Embryonic facial prominence (tissue), 1 donor: ENCODE measurements around the gene CTSL.
"Not testable (repeated sequence)": the region's sequence is repeated elsewhere in the genome, so short reads cannot be mapped to it uniquely, and the experiment has no call there.

Source experiments
- DNase-seq: peaks from one replicate; pipeline ENCODE4 v3.0.0-alpha.2; 2016; ENCODE audit errors: extremely low spot score

CTSL gene

DNA sequence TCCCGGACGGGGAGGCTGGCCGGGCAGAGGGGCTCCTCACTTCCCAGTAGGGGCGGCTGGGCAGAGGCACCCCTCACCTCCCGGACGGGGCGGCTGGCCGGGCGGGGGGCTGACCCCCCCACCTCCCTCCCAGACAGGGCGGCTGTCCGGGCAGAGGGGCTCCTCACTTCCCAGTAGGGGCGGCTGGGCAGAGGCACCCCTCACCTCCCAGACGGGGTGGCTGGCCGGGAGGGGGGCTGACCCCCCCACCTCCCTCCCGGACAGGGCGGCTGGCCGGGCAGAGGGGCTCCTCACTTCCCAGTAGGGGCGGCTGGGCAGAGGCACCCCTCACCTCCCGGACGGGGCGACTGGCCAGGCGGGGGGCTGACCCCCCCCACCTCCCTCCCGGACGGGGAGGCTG lies 32.4 kb downstream of the CTSL start:
- DNase-seq: not testable (repeated sequence)

GRCh38 chr9:87759980-87760379 lies 34.1 kb downstream of the CTSL start:
- not testable (repeated sequence) for DNase-seq

GRCh38 chr9:87760529-87760928 lies 34.6 kb downstream of the CTSL start:
- DNase-seq: no peak

- no peak for DNase-seq
Observed at GRCh38 chr9:87763286-87763685, 37.4 kb downstream of the CTSL start.

- no peak for DNase-seq
Observed at GRCh38 chr9:87765521-87765920, 39.6 kb downstream of the CTSL start.

- DNase-seq: peak; percentile 8
Observed at GRCh38 chr9:87766697-87767096, 40.8 kb downstream of the CTSL start.

DNA sequence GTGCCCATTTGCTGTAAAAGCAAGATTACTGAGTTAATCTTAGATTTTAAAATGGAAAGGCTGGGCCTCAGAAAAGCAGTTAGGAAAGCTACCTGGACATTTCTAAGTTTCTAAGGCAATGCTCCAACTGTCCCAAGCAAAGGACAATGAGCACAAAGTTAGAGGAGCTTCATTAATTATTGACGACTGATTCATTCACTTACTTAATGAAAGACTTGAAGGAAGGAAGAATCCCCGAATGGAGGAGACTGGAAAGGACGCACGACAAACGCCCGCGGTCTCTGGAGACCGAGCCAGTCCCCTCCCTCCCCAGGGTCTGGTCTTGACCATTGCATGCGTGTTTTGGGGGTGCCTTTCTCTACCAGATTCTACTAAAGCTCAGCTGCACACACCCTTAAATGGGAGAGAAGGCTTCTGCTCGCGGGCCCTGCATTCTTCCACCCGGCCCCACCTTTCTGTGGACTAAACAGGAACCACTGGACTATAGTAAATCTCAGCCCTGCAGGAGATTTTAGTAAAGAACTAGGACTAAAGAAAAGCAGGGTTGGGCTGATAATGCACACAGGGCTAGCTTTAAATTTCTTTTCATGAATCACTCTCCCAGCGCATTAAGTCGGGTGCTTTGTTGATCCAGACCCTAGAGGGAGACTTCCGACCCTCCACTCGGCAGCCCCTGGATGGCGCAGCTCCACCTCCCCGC lies 44.8 kb downstream of the CTSL start:
- DNase-seq: no peak

- DNase-seq: no peak
Observed at GRCh38 chr9:87771316-87772006, 45.5 kb downstream of the CTSL start.

- no peak for DNase-seq
Observed at GRCh38 chr9:87776481-87777379, 50.8 kb downstream of the CTSL start.

DNA sequence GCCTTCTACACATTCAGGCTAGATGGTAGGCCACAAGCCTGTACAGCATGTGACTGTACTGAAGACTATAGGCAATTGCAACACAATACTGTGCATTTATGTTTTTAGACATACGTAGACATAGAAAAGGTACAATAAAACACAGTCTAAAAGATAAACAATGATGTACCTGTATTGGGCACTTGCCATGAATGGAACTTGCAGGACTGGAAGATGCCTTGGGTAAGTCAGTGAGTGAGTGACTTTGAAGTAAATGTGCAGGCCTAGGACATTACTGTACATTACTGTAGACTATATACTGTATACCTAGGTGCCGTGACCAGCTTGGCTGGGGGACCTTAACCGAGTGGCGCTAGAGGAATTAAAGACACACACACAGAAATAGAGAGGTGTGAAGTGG lies 53.1 kb downstream of the CTSL start:
- DNase-seq: no peak
